OCI-LY7 (cell line): ENCODE results near the gene MYLK4. TPM values are rescaled to one million over a fixed set of nuclear protein-coding genes. Genes with fewer than 3 reads are reported as not detected.
A peak's percentile ranks its signal among the peaks of the same experiment; 100 is the strongest.

ENCODE experiments used
- BruUV-seq: library from RNA; stranded (reverse); fragments of 400-500 nt; replicated peaks from 2 replicates; lab custom pipeline; 2021; lab: Mats Ljungman, UMichigan
- CTCF ChIA-PET: fragments of 300-600 bp; sonication (Branson Sonifier 250); formaldehyde crosslinking; loops from one replicate; lab custom pipeline; 2022; ENCODE audit warnings: antibody characterized with exemption; ENCODE audit not compliant: unreplicated experiment; lab: Charles Lee
- POLR2A ChIA-PET: fragments of 300-600 bp; sonication (Branson Sonifier 250); formaldehyde crosslinking; loops from one replicate; lab custom pipeline; 2022; ENCODE audit warnings: antibody characterized with exemption; lab: Charles Lee
- DNase-seq: peaks from one replicate; pipeline ENCODE4 v3.0.0-alpha.2; 2015; ENCODE audit warnings: low spot score
- H2AFZ ChIP-seq: fragments of 200-600 bp; sonication (generic), shearing (Covaris generic); 2 replicates; pipeline ENCODE4 v1.6.1; 2014; ENCODE audit warnings: mild to moderate bottlenecking, antibody characterized with exemption, low read length, moderate library complexity
- H3K27ac ChIP-seq: fragments of 200-600 bp; sonication (generic); 2 replicates; pipeline ENCODE4 v1.5.1; 2014; ENCODE audit warnings: mixed run types, low read depth, mild to moderate bottlenecking, moderate library complexity, low read length, inconsistent platforms; ENCODE audit not compliant: poor library complexity, severe bottlenecking
- H3K36me3 ChIP-seq: fragments of 200-600 bp; sonication (generic); 2 replicates; pipeline ENCODE4 v1.6.1; 2014; ENCODE audit warnings: mild to moderate bottlenecking, antibody characterized with exemption, low read length, moderate library complexity, mixed read lengths; ENCODE audit not compliant: insufficient read depth
- H3K4me1 ChIP-seq: fragments of 200-600 bp; sonication (generic); 2 replicates; pipeline ENCODE4 v1.5.1; 2014; ENCODE audit warnings: mild to moderate bottlenecking, low read length; ENCODE audit not compliant: insufficient read depth, poor library complexity, severe bottlenecking
- H3K4me2 ChIP-seq: fragments of 200-600 bp; sonication (generic); 2 replicates; pipeline ENCODE4 v1.6.1; 2014; ENCODE audit warnings: mild to moderate bottlenecking, low read length
- H3K4me3 ChIP-seq: fragments of 200-600 bp; sonication (generic); 2 replicates; pipeline ENCODE4 v1.5.1; 2014; ENCODE audit warnings: mild to moderate bottlenecking, low read depth, low read length; ENCODE audit not compliant: poor library complexity, severe bottlenecking
- H3K79me2 ChIP-seq: fragments of 200-600 bp; sonication (generic); 2 replicates; pipeline ENCODE4 v1.6.1; 2016; ENCODE audit warnings: low read depth, mild to moderate bottlenecking, low read length, moderate library complexity, mixed read lengths; ENCODE audit not compliant: insufficient read depth
- H3K9me2 ChIP-seq: fragments of 200-600 bp; sonication (generic); 2 replicates; pipeline ENCODE4 v1.6.1; 2016; ENCODE audit warnings: mild to moderate bottlenecking, low read length, mixed read lengths; ENCODE audit not compliant: insufficient read depth
- H3K9me3 ChIP-seq: fragments of 200-600 bp; sonication (generic); 2 replicates; pipeline ENCODE4 v1.6.1; 2014; ENCODE audit warnings: mild to moderate bottlenecking, mixed run types, low read length, mixed read lengths
- H4K20me1 ChIP-seq: fragments of 200-600 bp; sonication (generic); 2 replicates; pipeline ENCODE4 v1.6.1; 2014; ENCODE audit warnings: mild to moderate bottlenecking, antibody characterized with exemption, low read length, moderate library complexity, mixed read lengths; ENCODE audit not compliant: insufficient read depth
- CTCF ChIP-seq: fragments of 200-600 bp; sonication (generic); conservative IDR thresholded peaks from 2 replicates; pipeline ENCODE4 v1.5.1; 2014; ENCODE audit warnings: mild to moderate bottlenecking, antibody characterized with exemption, low read length, moderate library complexity, mixed read lengths
- EZH2phosphoT487 ChIP-seq: fragments of 200-600 bp; sonication (generic); IDR thresholded peaks from 2 replicates; pipeline ENCODE4 v1.6.1; 2018; ENCODE audit warnings: low read depth, borderline replicate concordance, mild to moderate bottlenecking, mixed run types, antibody characterized with exemption, low read length, moderate library complexity, mixed read lengths
- intact Hi-C: fragments of 100-400 bp; cut with micrococcal nuclease; formaldehyde crosslinking; loops from one replicate; pipeline ENCODE4 v1.10.0; 2022; ENCODE audit not compliant: unreplicated experiment
- total RNA-seq, 2 experiments: library from RNA; depleted of rRNA in 1 of 2; stranded (reverse); fragments of >200 nt in 1 of 2; shearing (Covaris generic) in 1 of 2; gene quantifications; 2 replicates each; pipeline ENCODE4 v1.2.3, GENCODE V29; 2014 to 2022

MYLK4 gene
- total RNA-seq, 2 experiments from 2014 or later = 0.16 to 0.36 TPM

DNA sequence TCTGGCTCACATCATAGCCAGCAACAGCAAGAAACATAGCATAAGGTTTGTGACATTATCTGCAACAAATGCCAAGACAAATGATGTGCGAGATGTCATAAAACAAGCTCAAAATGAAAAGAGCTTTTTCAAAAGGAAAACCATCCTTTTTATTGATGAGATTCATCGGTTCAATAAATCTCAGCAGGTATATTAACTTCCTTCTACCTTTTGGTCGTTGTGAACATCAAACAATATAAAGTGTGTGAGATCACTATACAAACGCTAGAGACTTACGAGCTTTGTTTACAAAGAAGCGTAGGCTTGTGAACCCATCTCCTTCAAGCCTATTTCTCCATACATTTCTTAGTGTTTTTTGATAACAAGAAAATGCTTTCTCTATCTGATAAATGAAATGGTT lies 18.0 kb upstream of the MYLK4 start:
- peak overlapping the region; percentile 91 for H3K4me3 ChIP-seq
- DNase-seq = no peak
- ChIA-PET CTCF (interaction anchor here (0.8 kb wide), 1 partner anchor 22 kb away, joined by 3 read pairs; no protein-coding TSS in a partner anchor), POLR2A (interaction anchor here (0.6 to 2.3 kb wide), 9 partner anchors 8 to 394 kb away, joined by 3 to 11 read pairs (median 4); partner anchors contain the start of gene MYLK4)
- H4K20me1 ChIP-seq = peaks cover 43% of the 10 kb centered on the region
- intact Hi-C loops = loop anchor here (5.0 to 10.0 kb wide), 4 partner anchors 144 to 1369 kb away; partner anchors contain the start of gene ECI2
- TF ChIP-seq EZH2phosphoT487 (no peak), CTCF (no peak)
- no peak overlapping the region for H2AFZ ChIP-seq
- peak overlapping the region; percentile 92 for H3K4me2 ChIP-seq
- peaks cover 26% of the 10 kb centered on the region for H3K4me1 ChIP-seq
- peaks cover 78% of the 10 kb centered on the region for H3K79me2 ChIP-seq
- no peaks in the 10 kb centered on the region for H3K9me2 ChIP-seq
- peaks cover 59% of the 10 kb centered on the region for H3K36me3 ChIP-seq
- BruUV-seq = no TSS peak
- no peak overlapping the region for H3K27ac ChIP-seq
- no peaks in the 10 kb centered on the region for H3K9me3 ChIP-seq

DNA sequence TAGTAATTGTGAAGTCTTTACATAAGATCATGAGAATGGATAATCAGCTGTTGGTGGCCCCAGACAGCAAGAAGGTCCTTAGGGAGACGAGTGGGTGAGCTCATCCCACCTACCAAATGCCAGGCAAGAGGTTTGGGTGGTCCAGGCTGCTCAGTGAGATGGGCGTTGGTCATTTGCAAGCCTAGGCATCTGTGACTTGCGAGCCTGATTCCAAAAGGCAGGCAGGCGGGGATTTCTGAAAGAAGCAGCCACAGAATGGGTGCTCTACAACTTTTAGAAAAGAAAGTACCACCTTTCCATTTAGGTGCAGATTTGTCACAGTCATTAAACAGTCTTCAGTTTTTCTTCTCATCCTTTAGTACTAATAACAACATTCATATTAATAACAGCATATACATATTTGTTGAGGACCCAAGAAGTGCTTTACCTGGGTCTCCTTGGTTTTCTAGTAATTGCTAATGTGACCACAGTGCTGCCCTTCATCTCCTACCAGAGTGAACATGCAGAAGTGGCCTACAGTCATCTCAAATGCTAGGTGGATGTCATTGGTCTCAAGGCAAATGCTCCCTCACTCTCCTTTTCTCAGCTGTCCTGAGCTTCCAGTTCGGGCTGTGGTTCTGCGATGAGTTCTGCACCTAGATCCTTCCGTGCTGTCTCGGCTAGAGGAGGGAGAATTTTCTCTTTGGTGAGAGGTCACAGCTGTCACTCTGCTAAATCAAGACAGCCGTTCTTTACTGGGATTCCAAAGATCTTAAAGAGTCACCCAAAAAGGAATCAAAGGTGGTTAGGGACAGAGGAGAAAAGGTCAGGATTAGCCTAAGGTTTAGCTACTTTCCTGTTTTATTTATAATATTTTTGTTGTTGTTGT lies 17.2 kb upstream of the MYLK4 start:
- Histone ChIP-seq H2AFZ (no peak overlapping the region), H3K4me3 (peak overlapping the region; percentile 91), H3K36me3 (peaks cover 51% of the 10 kb centered on the region), H3K27ac (no peak overlapping the region), H3K9me2 (no peaks in the 10 kb centered on the region), H3K9me3 (no peaks in the 10 kb centered on the region), H3K4me1 (peaks cover 26% of the 10 kb centered on the region), H3K79me2 (peaks cover 70% of the 10 kb centered on the region), H4K20me1 (peaks cover 43% of the 10 kb centered on the region), H3K4me2 (peak overlapping the region; percentile 92)
- TF ChIP-seq CTCF (no peak), EZH2phosphoT487 (no peak)
- intact Hi-C loops = loop anchor here (5.0 to 10.0 kb wide), 4 partner anchors 144 to 1369 kb away; partner anchors contain the start of gene ECI2
- CTCF ChIA-PET = interaction anchor here (0.8 kb wide), 1 partner anchor 21 kb away, joined by 3 read pairs; no protein-coding TSS in a partner anchor
- POLR2A ChIA-PET = interaction anchor here (0.5 to 2.3 kb wide), 11 partner anchors 9 to 436 kb away, joined by 3 to 11 read pairs (median 4); partner anchors contain the start of gene MYLK4
- peak; percentile 8 for DNase-seq
- BruUV-seq = no TSS peak
